IMR-90 (cell line): ENCODE data around the gene ITSN1.
"Not testable (repeated sequence)": the region's sequence is repeated elsewhere in the genome, so short reads cannot be mapped to it uniquely, and the experiment has no call there.

ENCODE experiments used
- BHLHE40 ChIP-seq: fragments of 150-350 bp; IDR thresholded peaks from 2 replicates; pipeline ENCODE4 v1.6.1; 2016; ENCODE audit warnings: mild to moderate bottlenecking, low read depth, low read length
- CEBPB ChIP-seq: IDR thresholded peaks from 2 replicates; pipeline ENCODE4 v1.6.1; 2012; ENCODE audit warnings: low read depth, low read length, improper control_type of control experiment
- FOS ChIP-seq: fragments of 150-350 bp; IDR thresholded peaks from 2 replicates; pipeline ENCODE4 v1.6.1; 2016; ENCODE audit warnings: low read depth, low read length
- MAFK ChIP-seq: IDR thresholded peaks from 2 replicates; pipeline ENCODE4 v1.6.1; 2012; ENCODE audit warnings: low read depth, low read length, improper control_type of control experiment
- MAZ ChIP-seq: IDR thresholded peaks from 2 replicates; pipeline ENCODE4 v1.6.1; 2012; ENCODE audit warnings: low read depth, mild to moderate bottlenecking, low read length, improper control_type of control experiment, moderate library complexity, borderline replicate concordance
- POLR2A ChIP-seq: IDR thresholded peaks from 2 replicates; pipeline ENCODE4 v1.6.1; 2012; ENCODE audit warnings: mild to moderate bottlenecking, low read depth, low read length
- RAD21 ChIP-seq: IDR thresholded peaks from 2 replicates; pipeline ENCODE4 v1.6.1; 2012; ENCODE audit warnings: low read length, improper control_type of control experiment
- RCOR1 ChIP-seq: IDR thresholded peaks from 2 replicates; pipeline ENCODE4 v1.6.1; 2012; ENCODE audit warnings: mild to moderate bottlenecking, low read length, improper control_type of control experiment; ENCODE audit not compliant: insufficient replicate concordance
- TF ChIP-seq, protein P1 (sequence below): conservative IDR thresholded peaks from 2 replicates; pipeline ENCODE4 v1.5.1; 2012; ENCODE audit warnings: mild to moderate bottlenecking, low read depth, low read length, improper control_type of control experiment

DNA sequence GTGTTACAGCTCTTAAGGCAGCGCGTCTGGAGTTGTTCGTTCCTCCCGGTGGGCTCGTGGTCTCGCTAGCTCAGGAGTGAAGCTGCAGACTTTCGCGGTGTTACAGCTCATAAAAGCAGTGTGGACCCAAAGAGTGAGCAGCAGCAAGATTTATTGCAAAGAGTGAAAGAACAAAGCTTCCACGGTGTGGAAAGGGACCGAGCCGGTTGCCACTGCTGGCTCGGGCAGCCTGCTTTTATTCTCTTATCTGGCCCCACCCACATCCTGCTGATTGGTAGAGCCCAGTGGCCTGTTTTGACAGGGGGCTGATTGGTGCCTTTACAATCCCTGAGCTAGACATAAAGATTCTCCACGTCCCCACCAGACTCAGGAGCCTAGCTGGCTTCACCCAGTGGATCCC lies 225.6 kb downstream of the ITSN1 start:
- TF ChIP-seq, protein P1, sequence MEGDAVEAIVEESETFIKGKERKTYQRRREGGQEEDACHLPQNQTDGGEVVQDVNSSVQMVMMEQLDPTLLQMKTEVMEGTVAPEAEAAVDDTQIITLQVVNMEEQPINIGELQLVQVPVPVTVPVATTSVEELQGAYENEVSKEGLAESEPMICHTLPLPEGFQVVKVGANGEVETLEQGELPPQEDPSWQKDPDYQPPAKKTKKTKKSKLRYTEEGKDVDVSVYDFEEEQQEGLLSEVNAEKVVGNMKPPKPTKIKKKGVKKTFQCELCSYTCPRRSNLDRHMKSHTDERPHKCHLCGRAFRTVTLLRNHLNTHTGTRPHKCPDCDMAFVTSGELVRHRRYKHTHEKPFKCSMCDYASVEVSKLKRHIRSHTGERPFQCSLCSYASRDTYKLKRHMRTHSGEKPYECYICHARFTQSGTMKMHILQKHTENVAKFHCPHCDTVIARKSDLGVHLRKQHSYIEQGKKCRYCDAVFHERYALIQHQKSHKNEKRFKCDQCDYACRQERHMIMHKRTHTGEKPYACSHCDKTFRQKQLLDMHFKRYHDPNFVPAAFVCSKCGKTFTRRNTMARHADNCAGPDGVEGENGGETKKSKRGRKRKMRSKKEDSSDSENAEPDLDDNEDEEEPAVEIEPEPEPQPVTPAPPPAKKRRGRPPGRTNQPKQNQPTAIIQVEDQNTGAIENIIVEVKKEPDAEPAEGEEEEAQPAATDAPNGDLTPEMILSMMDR, result not testable (repeated sequence)
- not testable (repeated sequence) for TF ChIP-seq POLR2A, MAZ, CEBPB, RAD21, BHLHE40, MAFK, FOS, RCOR1
